ENCODE results near the gene IQGAP2.

- TF ChIP-seq CTCF (conservative IDR thresholded peaks at IDR 0.05; ENCODE audit: low read depth, low read length) (no peak), EZH2 (IDR thresholded peaks at IDR 0.05; ENCODE audit: low read length, unreplicated experiment) (no peak)
Observed at GRCh38 chr5:76606701-76607100, 203.6 kb downstream of the IQGAP2 start.

Measured in PC-3 (cell line).